Adrenal gland (tissue), 12 donors: ENCODE data around the gene KLHL29. TPM values are rescaled to one million over a fixed set of nuclear protein-coding genes. Genes with fewer than 3 reads are reported as not detected.
A peak's percentile ranks its signal among the peaks of the same experiment; 100 is the strongest.

Experiments
- DNase-seq, 7 donors: peaks; one replicate each; pipeline ENCODE4 v3.0.0-alpha.2; 2019 to 2020
- H3K27ac ChIP-seq, 5 donors: fragments of 200-600 bp; sonication (generic) in 4 of 5; 1 replicate in 3 of 5; 2 replicates in 2 of 5; pipeline versions ENCODE4 v1.5.1 to v1.8.0; 2016 to 2020; ENCODE audit warnings: mild to moderate bottlenecking in 1 of 5
- H3K27me3 ChIP-seq: fragments of 200-600 bp; 2 replicates; pipeline ENCODE4 v1.8.0; 2021
- H3K36me3 ChIP-seq, 2 donors: fragments of 200-600 bp; replicated peaks in 1 of 2; 1 replicate in 1 of 2; 2 replicates in 1 of 2; pipeline versions ENCODE4 v1.5.1 to v1.8.0; 2018 to 2022
- H3K4me1 ChIP-seq, 2 donors: fragments of 200-600 bp; replicated peaks in 1 of 2; 1 replicate in 1 of 2; 2 replicates in 1 of 2; pipeline versions ENCODE4 v1.5.1 to v1.8.0; 2018 to 2021
- H3K4me3 ChIP-seq, 4 donors: fragments of 200-600 bp; sonication (generic) in 3 of 4; one replicate each; pipeline ENCODE4 v1.5.1; 2016 to 2018
- H3K9me3 ChIP-seq, 3 donors: fragments of 200-600 bp; sonication (generic) in 1 of 3; replicated peaks in 1 of 3; 1 replicate in 2 of 3; 2 replicates in 1 of 3; pipeline versions ENCODE4 v1.5.1 to v1.8.0; 2016 to 2021
- CTCF ChIP-seq, 6 experiments: fragments of 450-650 bp in 4 of 6; fragments of 200-600 bp in 2 of 6; sonication (generic) in 1 of 6; IDR thresholded peaks; 1 replicate in 5 of 6; 2 replicates in 1 of 6; pipeline versions ENCODE4 v1.5.1 to v1.8.0; 2016 to 2021; ENCODE audit warnings: antibody characterized with exemption in 6 of 6, mild to moderate bottlenecking in 2 of 6, moderate library complexity in 1 of 6
- POLR2A ChIP-seq, 2 donors: fragments of 450-650 bp; IDR thresholded peaks; one replicate each; pipeline ENCODE4 v1.6.1; 2017; ENCODE audit warnings: antibody characterized with exemption in 2 of 2, mild to moderate bottlenecking in 2 of 2, moderate library complexity in 1 of 2
- WGBS, 4 donors: extraction: QIAGEN DNeasy Blood & Tissue Kit in 2 of 4; methylation state at CpG; one replicate each; pipeline versions ENCODE4 v1.1.5 to v1.1.7; 2013 to 2017; 5-methylcytosine and 5-hydroxymethylcytosine counted together
- intact Hi-C, 2 donors: fragments of 100-400 bp; cut with DNase I; formaldehyde crosslinking; loops; one replicate each; pipeline versions ENCODE4 v1.14.1 to v1.15.0; 2022 to 2023
- polyA plus RNA-seq, 3 donors: library from polyadenylated mRNA; stranded (reverse); fragments of 200-250 nt in 2 of 3; fragments of 350-450 nt in 1 of 3; fragmentation: Illumina TruSeq in 1 of 3; extraction: RNeasy Lipid Tissue Mini Kit (QIAGEN cat#74804) in 1 of 3; gene quantifications; one replicate each; pipeline ENCODE4 v1.2.3, GENCODE V29; 2013 to 2014
- total RNA-seq, 9 donors: library from RNA; depleted of rRNA in 4 of 9; stranded (reverse); fragments of >200 nt in 4 of 9; fragments of 120-200 nt in 1 of 9; fragmentation: NEBNext Ultra II Directional in 1 of 9; extraction: Animal tissue kit (Norgen Biotek cat#: 25700) in 1 of 9; gene quantifications; one replicate each; pipeline versions ENCODE4 v1.1.0 to v1.2.4, GENCODE V29; 2013 to 2023
- donor health status: healthy with polysubstance abuse.
- donor health status: Bipolar disorder and iron deficiency.
- donor health status: DM: yes; HTN: yes; CAD: no.
- donor health status: DM: no; HTN: no; CAD: no.
- donor health status: DM: no; HTN: no; CAD: no.
- donor health status: DM: yes; HTN: yes; CAD: no.

Gene KLHL29
- total and polyA plus RNA-seq, 12 donors: 1.9 to 24.5 (median 15.7) TPM

- DNase-seq: no peak
Observed at GRCh38 chr2:23499439-23499838, 114.5 kb downstream of the KLHL29 start.

GRCh38 chr2:23500836-23501235, 115.9 kb downstream of the KLHL29 start:
- Histone ChIP-seq H3K27me3 (no peaks in the 10 kb centered on the region), H3K4me3 (no peak overlapping the region), H3K27ac (no peak overlapping the region), H3K9me3 (no peaks in the 10 kb centered on the region), H3K36me3 (no peaks in the 10 kb centered on the region), H3K4me1 (peaks cover 28 to 67% of the 10 kb centered on the region in 2 donors)
- no peak for DNase-seq
- WGBS, 4 donors: 86 to 94% (median 88%) methylated on average over 10 to 12 of the region's 12 CpGs
- TF ChIP-seq POLR2A (IDR thresholded peaks at IDR 0.05): no peak
- no peak for TF ChIP-seq CTCF (IDR thresholded peaks at IDR 0.05)
- intact Hi-C loops: no loop called here

More at GRCh38 chr2:23499439-23499838, 114.5 kb downstream of the KLHL29 start:
- Histone ChIP-seq H3K27me3 (no peaks in the 10 kb centered on the region), H3K9me3 (no peaks in the 10 kb centered on the region), H3K36me3 (no peaks in the 10 kb centered on the region), H3K4me1 (peaks cover 28 to 66% of the 10 kb centered on the region in 2 donors), H3K4me3 (no peak overlapping the region), H3K27ac (peak overlapping the region in 3 of 5 donors; percentile 11 to 68 (median 68))
- no peak for TF ChIP-seq POLR2A (IDR thresholded peaks at IDR 0.05)
- TF ChIP-seq CTCF (IDR thresholded peaks at IDR 0.05): no peak
- 88 to 94% (median 91%) methylated on average over 8 of the region's 8 CpGs for whole genome bisulfite sequencing, 4 donors
- intact Hi-C loops: no loop called here

- TF ChIP-seq CTCF (IDR thresholded peaks at IDR 0.05) (no peak), POLR2A (IDR thresholded peaks at IDR 0.05) (no peak)
- Histone ChIP-seq H3K27me3 (no peaks in the 10 kb centered on the region), H3K4me1 (peaks cover 36 to 68% of the 10 kb centered on the region in 2 donors), H3K27ac (peak overlapping the region in 2 of 5 donors; percentile 68 to 79), H3K36me3 (no peaks in the 10 kb centered on the region), H3K9me3 (no peaks in the 10 kb centered on the region), H3K4me3 (no peak overlapping the region)
- 83 to 87% (median 83%) methylated on average over 15 of the region's 15 CpGs for WGBS, 4 donors
- no peak for DNase-seq
- intact Hi-C loops: no loop called here
Observed at GRCh38 chr2:23502096-23502495, 117.1 kb downstream of the KLHL29 start.

- Histone ChIP-seq H3K27ac (peak overlapping the region in 2 of 5 donors; percentile 68 to 79), H3K36me3 (no peaks in the 10 kb centered on the region), H3K27me3 (no peaks in the 10 kb centered on the region), H3K4me1 (peaks cover 31 to 68% of the 10 kb centered on the region in 2 donors), H3K4me3 (no peak overlapping the region), H3K9me3 (no peaks in the 10 kb centered on the region)
- DNase-seq: peak in 3 of 7 donors; percentile 44 to 70 (median 69)
- whole genome bisulfite sequencing, 4 donors: 24 to 50% (median 37%) methylated on average over 6 of the region's 6 CpGs
- intact Hi-C loops: no loop called here
- TF ChIP-seq POLR2A (IDR thresholded peaks at IDR 0.05): no peak
- no peak for TF ChIP-seq CTCF (IDR thresholded peaks at IDR 0.05)
Observed at GRCh38 chr2:23503097-23503496, 118.1 kb downstream of the KLHL29 start.
